ENCODE measurements around the gene MYH16.

DNA sequence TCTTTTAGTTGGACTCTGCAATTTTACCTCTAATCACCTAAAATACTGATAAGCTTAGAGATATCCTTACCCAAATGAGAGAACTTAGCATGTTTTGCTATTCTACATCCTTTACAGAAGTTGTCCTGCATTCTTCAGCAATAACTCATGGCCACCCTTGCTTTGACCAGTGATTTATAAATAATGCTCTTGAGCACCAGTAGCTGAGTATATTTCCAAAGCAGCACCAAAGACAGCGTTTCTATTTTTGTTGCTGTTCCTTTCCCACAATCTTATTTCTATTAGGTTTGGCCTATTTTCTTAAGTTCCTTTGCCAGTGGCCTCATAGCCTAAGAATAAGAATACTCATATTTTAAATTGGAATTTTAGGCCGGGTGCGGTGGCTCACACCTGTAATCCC is 68.0 kb downstream of the MYH16 start:
- TF ChIP-seq POLR2A (IDR thresholded peaks at IDR 0.05) = no peak
- TF ChIP-seq, protein P1, sequence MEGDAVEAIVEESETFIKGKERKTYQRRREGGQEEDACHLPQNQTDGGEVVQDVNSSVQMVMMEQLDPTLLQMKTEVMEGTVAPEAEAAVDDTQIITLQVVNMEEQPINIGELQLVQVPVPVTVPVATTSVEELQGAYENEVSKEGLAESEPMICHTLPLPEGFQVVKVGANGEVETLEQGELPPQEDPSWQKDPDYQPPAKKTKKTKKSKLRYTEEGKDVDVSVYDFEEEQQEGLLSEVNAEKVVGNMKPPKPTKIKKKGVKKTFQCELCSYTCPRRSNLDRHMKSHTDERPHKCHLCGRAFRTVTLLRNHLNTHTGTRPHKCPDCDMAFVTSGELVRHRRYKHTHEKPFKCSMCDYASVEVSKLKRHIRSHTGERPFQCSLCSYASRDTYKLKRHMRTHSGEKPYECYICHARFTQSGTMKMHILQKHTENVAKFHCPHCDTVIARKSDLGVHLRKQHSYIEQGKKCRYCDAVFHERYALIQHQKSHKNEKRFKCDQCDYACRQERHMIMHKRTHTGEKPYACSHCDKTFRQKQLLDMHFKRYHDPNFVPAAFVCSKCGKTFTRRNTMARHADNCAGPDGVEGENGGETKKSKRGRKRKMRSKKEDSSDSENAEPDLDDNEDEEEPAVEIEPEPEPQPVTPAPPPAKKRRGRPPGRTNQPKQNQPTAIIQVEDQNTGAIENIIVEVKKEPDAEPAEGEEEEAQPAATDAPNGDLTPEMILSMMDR (IDR thresholded peaks at IDR 0.05) = no peak

Data from body of pancreas (tissue), 4 donors.